Mammary epithelial cell (primary cell): ENCODE measurements around the gene PLXNA2.

Experiments
- EZH2 ChIP-seq: IDR thresholded peaks from 2 replicates; pipeline ENCODE4 v1.6.1; 2012; ENCODE audit warnings: low read length, inconsistent platforms, borderline replicate concordance
- TF ChIP-seq, protein P1 (sequence below), 2 donors: IDR thresholded peaks in 1 of 2; conservative IDR thresholded peaks in 1 of 2; 2 replicates each; pipeline ENCODE4 v1.5.1; 2011 to 2012; ENCODE audit warnings: inconsistent platforms in 2 of 2, low read length in 2 of 2, mild to moderate bottlenecking in 2 of 2, control low read depth in 1 of 2, low read depth in 1 of 2; ENCODE audit not compliant: insufficient read depth in 1 of 2; ENCODE audit errors: extremely low read depth in 1 of 2

DNA sequence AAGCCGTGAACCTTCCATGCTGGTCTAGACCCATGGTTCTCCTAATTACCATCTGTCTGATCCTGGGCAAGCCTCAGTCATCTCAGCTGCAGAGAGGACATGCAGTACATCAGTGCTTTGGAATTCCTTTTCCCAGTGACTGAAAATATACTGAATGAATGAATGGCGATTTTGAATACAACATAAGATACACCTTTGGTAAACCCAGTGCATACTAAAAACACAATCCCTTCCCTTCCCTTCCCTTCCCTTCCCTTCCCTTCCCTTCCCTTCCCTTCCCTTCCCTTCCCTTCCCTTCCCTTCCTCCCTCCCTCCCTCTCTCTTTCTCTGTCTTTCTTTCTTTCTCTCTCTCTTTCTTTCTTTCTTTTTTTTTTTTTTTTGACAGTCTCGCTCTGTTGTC, 21.3 kb upstream of the PLXNA2 start:
- TF ChIP-seq, protein P1, sequence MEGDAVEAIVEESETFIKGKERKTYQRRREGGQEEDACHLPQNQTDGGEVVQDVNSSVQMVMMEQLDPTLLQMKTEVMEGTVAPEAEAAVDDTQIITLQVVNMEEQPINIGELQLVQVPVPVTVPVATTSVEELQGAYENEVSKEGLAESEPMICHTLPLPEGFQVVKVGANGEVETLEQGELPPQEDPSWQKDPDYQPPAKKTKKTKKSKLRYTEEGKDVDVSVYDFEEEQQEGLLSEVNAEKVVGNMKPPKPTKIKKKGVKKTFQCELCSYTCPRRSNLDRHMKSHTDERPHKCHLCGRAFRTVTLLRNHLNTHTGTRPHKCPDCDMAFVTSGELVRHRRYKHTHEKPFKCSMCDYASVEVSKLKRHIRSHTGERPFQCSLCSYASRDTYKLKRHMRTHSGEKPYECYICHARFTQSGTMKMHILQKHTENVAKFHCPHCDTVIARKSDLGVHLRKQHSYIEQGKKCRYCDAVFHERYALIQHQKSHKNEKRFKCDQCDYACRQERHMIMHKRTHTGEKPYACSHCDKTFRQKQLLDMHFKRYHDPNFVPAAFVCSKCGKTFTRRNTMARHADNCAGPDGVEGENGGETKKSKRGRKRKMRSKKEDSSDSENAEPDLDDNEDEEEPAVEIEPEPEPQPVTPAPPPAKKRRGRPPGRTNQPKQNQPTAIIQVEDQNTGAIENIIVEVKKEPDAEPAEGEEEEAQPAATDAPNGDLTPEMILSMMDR (conservative IDR thresholded peaks at IDR 0.05 in 1 of 2, IDR thresholded peaks at IDR 0.05 in 1 of 2; ENCODE audit: extremely low read depth in 1 of 2, insufficient read depth in 1 of 2, low read depth in 1 of 2, low read length in 2 of 2): no peak
- TF ChIP-seq EZH2: no peak
